ENCODE measurements around the gene LRRC8D. TPM values are rescaled to one million over a fixed set of nuclear protein-coding genes. Genes with fewer than 3 reads are reported as not detected.

Gene LRRC8D
- total RNA-seq, 1 experiment from 2014 or later = 15.0 TPM

DNA sequence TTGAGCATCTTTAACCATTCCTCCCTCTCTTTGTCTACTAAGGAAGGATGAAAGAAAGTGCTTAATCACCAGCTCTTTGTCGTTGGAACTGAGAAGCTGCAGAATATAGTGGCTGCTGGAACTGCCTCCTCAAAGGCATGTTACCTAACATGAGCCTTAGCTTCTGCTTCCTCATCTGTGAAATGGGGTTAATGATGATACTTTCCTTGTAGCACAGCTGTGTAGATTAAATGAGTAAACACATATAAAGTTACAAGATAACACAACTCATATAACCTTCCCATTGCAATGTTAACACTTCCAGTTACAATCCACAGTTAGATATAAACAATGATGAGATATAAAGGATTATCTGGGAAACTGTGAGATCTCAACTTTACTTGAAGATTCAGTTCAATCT, 125.7 kb downstream of the LRRC8D start:
- POLR2A ChIA-PET = no interaction called here
- no peak for TF ChIP-seq SIN3A (IDR thresholded peaks at IDR 0.05; ENCODE audit: low read depth)
- TF ChIP-seq CEBPB (IDR thresholded peaks at IDR 0.05; ENCODE audit: low read depth) = no peak
- TF ChIP-seq CBX3 (IDR thresholded peaks at IDR 0.05; ENCODE audit: low read depth) = no peak
- TF ChIP-seq SRF (IDR thresholded peaks at IDR 0.05; ENCODE audit: low read depth) = no peak
- H3K4me3 ChIP-seq (replicated peaks in 1 of 2; ENCODE audit: low read depth in 1 of 2, low read length in 2 of 2) = no peak overlapping the region
- H3K27me3 ChIP-seq (ENCODE audit: insufficient read depth, low read length) = no peaks in the 10 kb centered on the region
- H4K20me1 ChIP-seq (ENCODE audit: insufficient read depth) = no peaks in the 10 kb centered on the region
- H3K27ac ChIP-seq (ENCODE audit: low read depth, low read length) = no peak overlapping the region
- no peak for ATAC-seq
- intact Hi-C loops (cut with micrococcal nuclease) = no loop called here
- no peak for DNase-seq (ENCODE audit: low read depth, low spot score)
- CTCF ChIA-PET = no interaction called here
- H2AFZ ChIP-seq (ENCODE audit: low read depth, low read length, poor library complexity, severe bottlenecking) = no peak overlapping the region
- no TSS peak for BruUV-seq (replicated peaks)
- RAD21 ChIA-PET (ENCODE audit: low non-redundant PET in 1 of 2, low total read pairs in 2 of 2, uncharacterized antibody in 2 of 2, unreplicated experiment in 2 of 2) = no interaction called here
- H3K4me1 ChIP-seq (ENCODE audit: control insufficient read depth in 1 of 2, insufficient read depth in 2 of 2, low read length in 2 of 2) = peaks cover 0 to 14% of the 10 kb centered on the region in 2 experiments; a peak in 2 of 4 replicates
- peak overlapping the region; percentile 47; the same call in 1 of the 2 replicates for H3K4me2 ChIP-seq (ENCODE audit: low read length)
- no peaks in the 10 kb centered on the region for H3K36me3 ChIP-seq (ENCODE audit: control insufficient read depth in 1 of 2, insufficient read depth in 2 of 2, low read length in 2 of 2)
- no peak overlapping the region for H3K9ac ChIP-seq (ENCODE audit: low read length)
- H3K79me2 ChIP-seq (ENCODE audit: insufficient read depth, low read length) = no peaks in the 10 kb centered on the region
- no peaks in the 10 kb centered on the region for H3K9me2 ChIP-seq (ENCODE audit: insufficient read depth)
- H3K9me3 ChIP-seq (ENCODE audit: control insufficient read depth in 1 of 2, insufficient read depth in 1 of 2, low read depth in 1 of 2, low read length in 2 of 2) = no peaks in the 10 kb centered on the region

DNA sequence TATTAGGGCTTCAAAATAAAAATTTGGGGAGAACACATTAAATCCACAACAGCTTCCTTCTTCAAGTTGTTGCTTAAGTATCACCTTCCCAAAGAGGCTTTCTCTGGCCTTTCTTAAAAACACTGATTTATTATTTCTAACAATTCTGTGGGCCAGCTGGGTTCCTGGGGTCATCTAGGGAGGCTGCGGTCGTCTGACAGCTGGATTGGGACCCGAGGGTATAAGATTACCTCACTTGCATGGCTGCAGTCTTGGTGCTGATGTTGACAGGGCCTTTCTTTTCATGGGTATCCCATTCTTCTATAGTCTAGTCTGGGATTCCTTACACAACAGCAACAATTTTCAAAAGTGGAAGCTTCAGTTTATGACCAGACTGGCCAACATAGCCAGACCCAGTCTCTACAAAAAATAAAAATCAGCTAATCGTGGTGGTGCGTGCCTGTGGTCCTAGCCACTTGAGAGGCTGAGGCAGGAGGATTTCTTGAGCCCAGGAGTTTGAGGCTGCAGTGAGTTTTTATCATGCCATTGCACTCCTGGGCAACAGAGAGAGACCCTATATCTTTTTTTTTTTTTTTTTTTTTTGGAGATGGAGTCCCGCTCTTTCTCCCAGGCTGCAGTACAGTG, 128.0 kb downstream of the LRRC8D start:
- H3K4me3 ChIP-seq (replicated peaks in 1 of 2; ENCODE audit: low read depth in 1 of 2, low read length in 2 of 2) = no peak overlapping the region
- CTCF ChIA-PET = no interaction called here
- no peak overlapping the region for H3K9ac ChIP-seq (ENCODE audit: low read length)
- TF ChIP-seq ZFX (IDR thresholded peaks at IDR 0.05) (no peak), YY1 (IDR thresholded peaks at IDR 0.05; ENCODE audit: extremely low read depth, insufficient replicate concordance, low read depth, low read length) (no peak), EGR1 (IDR thresholded peaks at IDR 0.05; ENCODE audit: low read depth) (no peak), FOSL1 (IDR thresholded peaks at IDR 0.05; ENCODE audit: low read depth) (no peak), POLR2A (IDR thresholded peaks at IDR 0.05; ENCODE audit: borderline replicate concordance, extremely low read depth, insufficient read depth, insufficient read length) (no peak)
- TF ChIP-seq, protein P1, sequence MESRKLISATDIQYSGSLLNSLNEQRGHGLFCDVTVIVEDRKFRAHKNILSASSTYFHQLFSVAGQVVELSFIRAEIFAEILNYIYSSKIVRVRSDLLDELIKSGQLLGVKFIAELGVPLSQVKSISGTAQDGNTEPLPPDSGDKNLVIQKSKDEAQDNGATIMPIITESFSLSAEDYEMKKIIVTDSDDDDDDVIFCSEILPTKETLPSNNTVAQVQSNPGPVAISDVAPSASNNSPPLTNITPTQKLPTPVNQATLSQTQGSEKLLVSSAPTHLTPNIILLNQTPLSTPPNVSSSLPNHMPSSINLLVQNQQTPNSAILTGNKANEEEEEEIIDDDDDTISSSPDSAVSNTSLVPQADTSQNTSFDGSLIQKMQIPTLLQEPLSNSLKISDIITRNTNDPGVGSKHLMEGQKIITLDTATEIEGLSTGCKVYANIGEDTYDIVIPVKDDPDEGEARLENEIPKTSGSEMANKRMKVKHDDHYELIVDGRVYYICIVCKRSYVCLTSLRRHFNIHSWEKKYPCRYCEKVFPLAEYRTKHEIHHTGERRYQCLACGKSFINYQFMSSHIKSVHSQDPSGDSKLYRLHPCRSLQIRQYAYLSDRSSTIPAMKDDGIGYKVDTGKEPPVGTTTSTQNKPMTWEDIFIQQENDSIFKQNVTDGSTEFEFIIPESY (IDR thresholded peaks at IDR 0.05; ENCODE audit: extremely low read depth, insufficient replicate concordance, low read length) = no peak
- TF ChIP-seq, protein P2, sequence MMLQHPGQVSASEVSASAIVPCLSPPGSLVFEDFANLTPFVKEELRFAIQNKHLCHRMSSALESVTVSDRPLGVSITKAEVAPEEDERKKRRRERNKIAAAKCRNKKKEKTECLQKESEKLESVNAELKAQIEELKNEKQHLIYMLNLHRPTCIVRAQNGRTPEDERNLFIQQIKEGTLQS (IDR thresholded peaks at IDR 0.05) = no peak
- RAD21 ChIA-PET (ENCODE audit: low non-redundant PET in 1 of 2, low total read pairs in 2 of 2, uncharacterized antibody in 2 of 2, unreplicated experiment in 2 of 2) = no interaction called here
- no peak overlapping the region for H2AFZ ChIP-seq (ENCODE audit: low read depth, low read length, poor library complexity, severe bottlenecking)
- H3K4me1 ChIP-seq (ENCODE audit: control insufficient read depth in 1 of 2, insufficient read depth in 2 of 2, low read length in 2 of 2) = peaks cover 7 to 36% of the 10 kb centered on the region in 2 experiments
- no peaks in the 10 kb centered on the region for H3K79me2 ChIP-seq (ENCODE audit: insufficient read depth, low read length)
- no peaks in the 10 kb centered on the region for H3K27me3 ChIP-seq (ENCODE audit: insufficient read depth, low read length)
- no peaks in the 10 kb centered on the region for H3K36me3 ChIP-seq (ENCODE audit: control insufficient read depth in 1 of 2, insufficient read depth in 2 of 2, low read length in 2 of 2)
- POLR2A ChIA-PET = no interaction called here
- no peaks in the 10 kb centered on the region for H4K20me1 ChIP-seq (ENCODE audit: insufficient read depth)
- DNase-seq (ENCODE audit: low read depth, low spot score) = no peak
- no TSS peak for BruUV-seq (replicated peaks)
- H3K27ac ChIP-seq (ENCODE audit: low read depth, low read length) = no peak overlapping the region
- no peaks in the 10 kb centered on the region for H3K9me3 ChIP-seq (ENCODE audit: control insufficient read depth in 1 of 2, insufficient read depth in 1 of 2, low read depth in 1 of 2, low read length in 2 of 2)
- intact Hi-C loops (cut with micrococcal nuclease) = no loop called here
- no peaks in the 10 kb centered on the region for H3K9me2 ChIP-seq (ENCODE audit: insufficient read depth)
- ATAC-seq = no peak
- no peak overlapping the region for H3K4me2 ChIP-seq (ENCODE audit: low read length)

Data from HCT116 (cell line).